Retinal pigment epithelial cell (primary cell): ENCODE results near the gene EYA4.

Experiments used
- DNase-seq: peaks from one replicate; pipeline ENCODE4 v3.0.0-alpha.2; 2010; ENCODE audit warnings: low read depth
- H3K4me3 ChIP-seq: 2 replicates; pipeline ENCODE4 v1.5.1; 2011; ENCODE audit warnings: mild to moderate bottlenecking, low read length, control low read depth, moderate library complexity
- CTCF ChIP-seq: conservative IDR thresholded peaks from 2 replicates; pipeline ENCODE4 v1.5.1; 2011; ENCODE audit warnings: low read depth, low read length, control low read depth, inconsistent platforms

The EYA4 gene

GRCh38 chr6:133369773-133370272, 128.7 kb downstream of the EYA4 start:
- no peak for TF ChIP-seq CTCF
- DNase-seq, result no peak
- no peak overlapping the region for H3K4me3 ChIP-seq

GRCh38 chr6:133376743-133377142, 135.6 kb downstream of the EYA4 start:
- no peak for TF ChIP-seq CTCF
- no peak overlapping the region for H3K4me3 ChIP-seq
- no peak for DNase-seq

GRCh38 chr6:133377219-133377618, 136.1 kb downstream of the EYA4 start:
- H3K4me3 ChIP-seq, result no peak overlapping the region
- no peak for TF ChIP-seq CTCF
- no peak for DNase-seq

- no peak for TF ChIP-seq CTCF
- no peak for DNase-seq
- no peak overlapping the region for H3K4me3 ChIP-seq
Measured at GRCh38 chr6:133380047-133380446, 138.9 kb downstream of the EYA4 start.

GRCh38 chr6:133380723-133381122, 139.6 kb downstream of the EYA4 start:
- H3K4me3 ChIP-seq, result no peak overlapping the region
- TF ChIP-seq CTCF, result no peak
- no peak for DNase-seq

GRCh38 chr6:133388731-133389130, 147.6 kb downstream of the EYA4 start:
- TF ChIP-seq CTCF, result no peak
- H3K4me3 ChIP-seq, result no peak overlapping the region
- DNase-seq, result no peak

- no peak for TF ChIP-seq CTCF
- H3K4me3 ChIP-seq, result no peak overlapping the region
- no peak for DNase-seq
Measured at GRCh38 chr6:133390168-133390567, 149.0 kb downstream of the EYA4 start.
